ENCODE results near the gene FNDC3A. TPM values are rescaled to one million over a fixed set of nuclear protein-coding genes. Genes with fewer than 3 reads are reported as not detected.

The FNDC3A gene
- total and polyA plus RNA-seq, 4 donors = 25.2 to 89.5 (median 32.1) TPM

DNA sequence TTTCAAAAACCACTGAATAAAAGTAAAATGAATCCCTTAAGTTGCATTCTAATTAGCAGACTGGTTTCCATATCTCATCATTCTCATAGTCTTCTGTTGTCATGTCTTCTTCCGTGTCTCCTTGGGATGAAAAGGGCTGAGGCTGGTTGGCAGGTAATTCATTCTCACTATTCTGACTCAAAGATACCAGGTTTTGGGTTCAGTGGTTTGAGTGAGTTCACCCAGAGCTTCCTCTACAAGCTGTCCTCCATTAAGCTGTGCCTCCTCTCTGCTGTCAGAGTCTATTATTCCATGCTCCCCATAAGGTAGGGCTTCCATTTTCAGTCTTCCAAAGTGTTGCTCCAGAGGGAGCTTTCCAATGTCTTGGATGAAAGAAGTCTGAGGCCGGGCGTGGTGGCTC is 68.3 kb downstream of the FNDC3A start:
- no peak for DNase-seq (ENCODE audit: low spot score)
- H3K4me1 ChIP-seq (ENCODE audit: control insufficient read depth in 4 of 4, insufficient read depth in 4 of 4, low read length in 3 of 4) = no peaks in the 10 kb centered on the region
- H3K27ac ChIP-seq (ENCODE audit: low read depth in 1 of 2, low read length in 2 of 2) = no peak overlapping the region
- H3K9ac ChIP-seq (ENCODE audit: low read depth in 1 of 2, low read length in 2 of 2) = no peak overlapping the region
- no peaks in the 10 kb centered on the region for H3K9me3 ChIP-seq (ENCODE audit: control insufficient read depth in 4 of 4, low read length in 3 of 4)
- no peaks in the 10 kb centered on the region for H3K27me3 ChIP-seq (ENCODE audit: control insufficient read depth in 4 of 4, insufficient read depth in 4 of 4, low read length in 3 of 4)
- TF ChIP-seq RXRA (IDR thresholded peaks at IDR 0.05) = no peak
- TF ChIP-seq, protein P1, sequence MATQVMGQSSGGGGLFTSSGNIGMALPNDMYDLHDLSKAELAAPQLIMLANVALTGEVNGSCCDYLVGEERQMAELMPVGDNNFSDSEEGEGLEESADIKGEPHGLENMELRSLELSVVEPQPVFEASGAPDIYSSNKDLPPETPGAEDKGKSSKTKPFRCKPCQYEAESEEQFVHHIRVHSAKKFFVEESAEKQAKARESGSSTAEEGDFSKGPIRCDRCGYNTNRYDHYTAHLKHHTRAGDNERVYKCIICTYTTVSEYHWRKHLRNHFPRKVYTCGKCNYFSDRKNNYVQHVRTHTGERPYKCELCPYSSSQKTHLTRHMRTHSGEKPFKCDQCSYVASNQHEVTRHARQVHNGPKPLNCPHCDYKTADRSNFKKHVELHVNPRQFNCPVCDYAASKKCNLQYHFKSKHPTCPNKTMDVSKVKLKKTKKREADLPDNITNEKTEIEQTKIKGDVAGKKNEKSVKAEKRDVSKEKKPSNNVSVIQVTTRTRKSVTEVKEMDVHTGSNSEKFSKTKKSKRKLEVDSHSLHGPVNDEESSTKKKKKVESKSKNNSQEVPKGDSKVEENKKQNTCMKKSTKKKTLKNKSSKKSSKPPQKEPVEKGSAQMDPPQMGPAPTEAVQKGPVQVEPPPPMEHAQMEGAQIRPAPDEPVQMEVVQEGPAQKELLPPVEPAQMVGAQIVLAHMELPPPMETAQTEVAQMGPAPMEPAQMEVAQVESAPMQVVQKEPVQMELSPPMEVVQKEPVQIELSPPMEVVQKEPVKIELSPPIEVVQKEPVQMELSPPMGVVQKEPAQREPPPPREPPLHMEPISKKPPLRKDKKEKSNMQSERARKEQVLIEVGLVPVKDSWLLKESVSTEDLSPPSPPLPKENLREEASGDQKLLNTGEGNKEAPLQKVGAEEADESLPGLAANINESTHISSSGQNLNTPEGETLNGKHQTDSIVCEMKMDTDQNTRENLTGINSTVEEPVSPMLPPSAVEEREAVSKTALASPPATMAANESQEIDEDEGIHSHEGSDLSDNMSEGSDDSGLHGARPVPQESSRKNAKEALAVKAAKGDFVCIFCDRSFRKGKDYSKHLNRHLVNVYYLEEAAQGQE (IDR thresholded peaks at IDR 0.05) = no peak
- TF ChIP-seq HNF4A (conservative IDR thresholded peaks at IDR 0.05) = no peak
- TF ChIP-seq CTCF (IDR thresholded peaks at IDR 0.05; ENCODE audit: low read depth, low read length, missing input control) = no peak
- TF ChIP-seq NR2F2 (IDR thresholded peaks at IDR 0.05) = no peak
- TF ChIP-seq FOXA2 (IDR thresholded peaks at IDR 0.05) = no peak
- TF ChIP-seq HNF4G (IDR thresholded peaks at IDR 0.05) = no peak
- TF ChIP-seq ZBTB33 (IDR thresholded peaks at IDR 0.05) = no peak
- no peak for TF ChIP-seq YY1 (IDR thresholded peaks at IDR 0.05)
- TF ChIP-seq FOXA1 (IDR thresholded peaks at IDR 0.05) = no peak
- no peak for TF ChIP-seq JUND (IDR thresholded peaks at IDR 0.05)
- no peak for TF ChIP-seq EGR1 (IDR thresholded peaks at IDR 0.05; ENCODE audit: low read depth in 2 of 2)
- no peak for TF ChIP-seq GABPA (IDR thresholded peaks at IDR 0.05 in 1 of 2, conservative IDR thresholded peaks at IDR 0.05 in 1 of 2)
- no peak overlapping the region for H3K4me3 ChIP-seq (ENCODE audit: low read depth in 1 of 3, low read length in 3 of 3)
- 77% methylated on average over 3 of the region's 3 CpGs for WGBS
- H3K36me3 ChIP-seq (ENCODE audit: control insufficient read depth in 4 of 4, insufficient read depth in 3 of 4, low read depth in 1 of 4, low read length in 3 of 4) = peaks cover 0 to 1% (median 0%) of the 10 kb centered on the region in 4 donors

- no peak for TF ChIP-seq EGR1 (IDR thresholded peaks at IDR 0.05; ENCODE audit: low read depth in 2 of 2)
- TF ChIP-seq MAX (IDR thresholded peaks at IDR 0.05) = no peak
- WGBS = 100% methylated on average over 2 of the region's 2 CpGs
Measured at GRCh38 chr13:49044836-49045235, 69.1 kb downstream of the FNDC3A start.

More at GRCh38 chr13:49044836-49045235, 69.1 kb downstream of the FNDC3A start:
- H3K9me3 ChIP-seq (ENCODE audit: control insufficient read depth in 4 of 4, low read length in 3 of 4) = no peaks in the 10 kb centered on the region
- no peak overlapping the region for H3K27ac ChIP-seq (ENCODE audit: low read depth in 1 of 2, low read length in 2 of 2)
- H3K4me3 ChIP-seq (ENCODE audit: low read depth in 1 of 3, low read length in 3 of 3) = no peak overlapping the region
- DNase-seq (ENCODE audit: low spot score) = no peak
- no peaks in the 10 kb centered on the region for H3K4me1 ChIP-seq (ENCODE audit: control insufficient read depth in 4 of 4, insufficient read depth in 4 of 4, low read length in 3 of 4)
- H3K9ac ChIP-seq (ENCODE audit: low read depth in 1 of 2, low read length in 2 of 2) = no peak overlapping the region
- no peaks in the 10 kb centered on the region for H3K27me3 ChIP-seq (ENCODE audit: control insufficient read depth in 4 of 4, insufficient read depth in 4 of 4, low read length in 3 of 4)
- H3K36me3 ChIP-seq (ENCODE audit: control insufficient read depth in 4 of 4, insufficient read depth in 3 of 4, low read depth in 1 of 4, low read length in 3 of 4) = peaks cover 0 to 1% (median 0%) of the 10 kb centered on the region in 4 donors
